Neuronal stem cell (in vitro differentiated cells): Measurements from ENCODE around the gene CCDC30.

ENCODE experiments used
- DNase-seq: peaks from one replicate; pipeline ENCODE4 v3.0.0-alpha.2; 2013; ENCODE audit warnings: low spot score
- H2AFZ ChIP-seq: one replicate; pipeline ENCODE4 v1.6.1; 2013; ENCODE audit warnings: mild to moderate bottlenecking, low read length, inconsistent platforms
- H2AK5ac ChIP-seq: 2 replicates; pipeline ENCODE4 v1.6.1; 2013; ENCODE audit warnings: low read depth, mild to moderate bottlenecking, inconsistent platforms, low read length, moderate library complexity, mixed read lengths
- H2BK120ac ChIP-seq: 2 replicates; pipeline ENCODE4 v1.6.1; 2013; ENCODE audit warnings: low read depth, mild to moderate bottlenecking, inconsistent platforms, low read length, moderate library complexity, mixed read lengths
- H2BK12ac ChIP-seq: one replicate; pipeline ENCODE4 v1.6.1; 2013; ENCODE audit warnings: low read length, inconsistent platforms
- H2BK15ac ChIP-seq: 2 replicates; pipeline ENCODE4 v1.6.1; 2013; ENCODE audit warnings: mild to moderate bottlenecking, low read length, inconsistent platforms, mixed read lengths
- H2BK5ac ChIP-seq: one replicate; pipeline ENCODE4 v1.6.1; 2013; ENCODE audit warnings: inconsistent platforms, mild to moderate bottlenecking, low read length, moderate library complexity
- H3K14ac ChIP-seq: one replicate; pipeline ENCODE4 v1.6.1; 2013; ENCODE audit warnings: low read length, inconsistent platforms
- H3K18ac ChIP-seq: 2 replicates; pipeline ENCODE4 v1.6.1; 2013; ENCODE audit warnings: low read length, inconsistent platforms
- H3K23ac ChIP-seq: 2 replicates; pipeline ENCODE4 v1.6.1; 2013; ENCODE audit warnings: low read depth, mild to moderate bottlenecking, mixed read lengths, low read length, inconsistent platforms; ENCODE audit not compliant: poor library complexity
- H3K27ac ChIP-seq: replicated peaks from 3 replicates; pipeline ENCODE4 v1.5.1; 2013; ENCODE audit warnings: low read length, inconsistent platforms
- H3K27me3 ChIP-seq, 3 experiments: 2 replicates each; pipeline ENCODE4 v1.6.1; 2013; ENCODE audit warnings: low read length in 3 of 3, mild to moderate bottlenecking in 2 of 3, inconsistent platforms in 1 of 3, low read depth in 1 of 3, mixed read lengths in 1 of 3, moderate library complexity in 1 of 3; ENCODE audit not compliant: control insufficient read depth in 3 of 3, insufficient read depth in 3 of 3
- H3K36me3 ChIP-seq, 2 donors: replicated peaks in 1 of 2; 2 replicates each; pipeline ENCODE4 v1.6.1; 2013; ENCODE audit warnings: low read length in 2 of 2; ENCODE audit not compliant: control insufficient read depth in 2 of 2, insufficient read depth in 2 of 2
- H3K4ac ChIP-seq: 2 replicates; pipeline ENCODE4 v1.6.1; 2013; ENCODE audit warnings: inconsistent platforms, mild to moderate bottlenecking, low read length, moderate library complexity
- H3K4me1 ChIP-seq, 2 donors: 1 replicate in 1 of 2; 2 replicates in 1 of 2; pipeline ENCODE4 v1.6.1; 2013; ENCODE audit warnings: low read length in 2 of 2, low read depth in 1 of 2; ENCODE audit not compliant: control insufficient read depth in 2 of 2, insufficient read depth in 1 of 2
- H3K4me2 ChIP-seq: one replicate; pipeline ENCODE4 v1.6.1; 2013; ENCODE audit warnings: mild to moderate bottlenecking, low read length, inconsistent platforms; ENCODE audit not compliant: insufficient read depth, poor library complexity, severe bottlenecking
- H3K4me3 ChIP-seq, 2 donors: 2 replicates each; pipeline ENCODE4 v1.5.1; 2013; ENCODE audit warnings: low read length in 2 of 2, mild to moderate bottlenecking in 2 of 2, inconsistent platforms in 1 of 2, moderate library complexity in 1 of 2
- H3K79me1 ChIP-seq: one replicate; pipeline ENCODE4 v1.6.1; 2013; ENCODE audit warnings: low read depth, mild to moderate bottlenecking, inconsistent platforms, low read length, moderate library complexity
- H3K9ac ChIP-seq: one replicate; pipeline ENCODE4 v1.6.1; 2013; ENCODE audit warnings: mild to moderate bottlenecking, low read depth, low read length, inconsistent platforms; ENCODE audit not compliant: poor library complexity
- H3K9me3 ChIP-seq, 2 donors: replicated peaks in 1 of 2; 2 replicates each; pipeline versions ENCODE3 to v1.6.1; 2013; ENCODE audit warnings: low read length in 2 of 2, mild to moderate bottlenecking in 2 of 2, inconsistent platforms in 1 of 2, low read depth in 1 of 2, mixed read lengths in 1 of 2, moderate library complexity in 1 of 2; ENCODE audit not compliant: control insufficient read depth in 2 of 2, insufficient read depth in 1 of 2
- H4K8ac ChIP-seq: one replicate; pipeline ENCODE4 v1.6.1; 2013; ENCODE audit warnings: low read depth, mild to moderate bottlenecking, inconsistent platforms, low read length, moderate library complexity
- H4K91ac ChIP-seq: one replicate; pipeline ENCODE4 v1.6.1; 2013; ENCODE audit warnings: low read length, low read depth, mild to moderate bottlenecking, inconsistent platforms; ENCODE audit not compliant: poor library complexity
- WGBS, 2 donors: extraction: QIAGEN DNeasy Blood & Tissue Kit; methylation state at CpG; one replicate each; pipeline ENCODE4 v1.1.7; 2013; ENCODE audit warnings: missing lambda C conversion rate in 2 of 2, mixed read lengths in 1 of 2; ENCODE audit not compliant: insufficient read length in 2 of 2, insufficient replicate concordance in 1 of 2; ENCODE audit errors: extremely low coverage in 2 of 2; 5-methylcytosine and 5-hydroxymethylcytosine counted together

The CCDC30 gene

DNA sequence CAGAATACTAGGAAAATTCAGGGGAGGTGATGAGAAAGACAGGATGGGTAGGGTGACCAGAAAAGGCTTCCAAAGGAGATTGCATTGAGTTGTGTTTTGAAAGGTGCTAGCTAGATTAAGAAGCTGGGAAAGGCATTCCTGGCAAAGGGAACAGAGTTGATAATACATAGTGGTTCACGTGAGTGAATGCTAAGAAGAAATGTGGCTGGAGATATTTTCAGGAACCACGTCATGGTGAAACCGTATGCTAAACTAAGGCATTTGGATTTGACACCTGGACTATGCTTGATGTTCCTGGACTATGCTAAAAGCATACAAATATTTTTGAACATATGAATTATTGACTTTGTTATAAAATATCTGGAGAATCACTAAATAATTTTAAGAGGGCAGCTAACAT is 14.7 kb downstream of the CCDC30 start:
- Histone ChIP-seq H3K4me3 (no peak overlapping the region), H3K9me3 (no peaks in the 10 kb centered on the region), H3K18ac (no peak overlapping the region), H3K4me2 (no peak overlapping the region), H2AFZ (no peak overlapping the region), H4K91ac (no peak overlapping the region), H2BK5ac (no peak overlapping the region), H3K9ac (no peak overlapping the region), H2BK15ac (no peak overlapping the region), H3K23ac (no peak overlapping the region), H3K14ac (no peak overlapping the region), H3K4ac (no peak overlapping the region), H3K27me3 (no peaks in the 10 kb centered on the region), H3K27ac (no peak overlapping the region), H2BK120ac (no peak overlapping the region), H3K36me3 (peaks cover 0 to 6% of the 10 kb centered on the region in 2 donors), H2BK12ac (no peak overlapping the region), H3K79me1 (no peaks in the 10 kb centered on the region), H3K4me1 (no peaks in the 10 kb centered on the region), H2AK5ac (no peak overlapping the region), H4K8ac (no peak overlapping the region)
- WGBS, 2 donors = no CpG with 5 or more reads among the region's 3 CpGs
- DNase-seq = no peak

DNA sequence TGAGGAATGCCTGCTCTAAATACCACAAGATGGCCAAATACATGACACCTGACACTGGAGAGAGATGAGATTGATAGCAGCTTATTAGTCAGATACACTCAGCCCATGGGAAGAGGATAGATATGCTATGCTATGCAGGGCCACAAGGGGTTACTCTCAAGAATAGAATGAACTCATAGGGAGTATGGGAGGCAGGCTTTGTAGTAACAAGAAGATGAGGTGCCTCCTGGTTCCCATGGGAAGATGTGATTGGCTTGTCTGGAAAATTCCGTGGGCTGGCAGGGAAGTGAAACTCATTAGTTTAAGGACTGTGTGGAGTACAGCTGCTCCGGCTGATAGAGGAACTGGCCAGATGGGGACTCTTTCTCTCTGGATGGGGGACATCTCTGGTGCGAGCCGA is 16.5 kb downstream of the CCDC30 start:
- no peak for DNase-seq
- Histone ChIP-seq H2AK5ac (no peak overlapping the region), H2BK5ac (no peak overlapping the region), H3K4me1 (no peaks in the 10 kb centered on the region), H2BK12ac (no peak overlapping the region), H3K27me3 (no peaks in the 10 kb centered on the region), H2BK15ac (no peak overlapping the region), H3K18ac (no peak overlapping the region), H3K9ac (no peak overlapping the region), H4K8ac (no peak overlapping the region), H3K9me3 (no peaks in the 10 kb centered on the region), H3K79me1 (no peaks in the 10 kb centered on the region), H3K4me2 (no peak overlapping the region), H3K27ac (no peak overlapping the region), H3K14ac (no peak overlapping the region), H2AFZ (no peak overlapping the region), H3K4ac (no peak overlapping the region), H4K91ac (no peak overlapping the region), H3K36me3 (peaks cover 0 to 14% of the 10 kb centered on the region in 2 donors), H2BK120ac (no peak overlapping the region), H3K4me3 (no peak overlapping the region), H3K23ac (no peak overlapping the region)
- WGBS, 2 donors = no CpG with 5 or more reads among the region's 4 CpGs

DNA sequence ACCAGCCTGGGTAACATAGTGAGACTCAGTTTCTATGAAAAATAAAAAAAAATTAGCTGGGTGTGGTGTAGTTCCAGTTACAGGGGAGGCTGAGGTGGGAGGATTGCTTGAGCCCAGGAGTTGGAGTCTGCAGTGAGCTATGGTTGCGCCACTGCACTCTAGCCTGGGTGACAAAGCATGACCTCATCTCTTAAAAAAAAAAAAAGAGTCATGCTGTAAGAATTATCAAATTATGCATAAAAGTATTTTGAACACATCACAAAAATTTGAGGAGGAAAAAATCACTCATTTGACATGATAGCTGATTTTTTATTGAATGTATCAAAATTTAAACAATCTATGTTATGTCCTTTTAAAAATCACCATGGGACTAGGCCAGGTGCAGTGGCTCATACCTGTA is 17.8 kb downstream of the CCDC30 start:
- H2AFZ ChIP-seq = no peak overlapping the region
- no peak overlapping the region for H3K23ac ChIP-seq
- no peak overlapping the region for H2BK5ac ChIP-seq
- H4K8ac ChIP-seq = no peak overlapping the region
- no peak overlapping the region for H3K9ac ChIP-seq
- no peak for DNase-seq
- no peak overlapping the region for H3K4ac ChIP-seq
- no peaks in the 10 kb centered on the region for H3K4me1 ChIP-seq
- H3K14ac ChIP-seq = no peak overlapping the region
- peaks cover 0 to 14% of the 10 kb centered on the region in 2 donors for H3K36me3 ChIP-seq
- no CpG with 5 or more reads among the region's 1 CpG for WGBS, 2 donors
- no peak overlapping the region for H3K4me3 ChIP-seq
- no peaks in the 10 kb centered on the region for H3K27me3 ChIP-seq
- H4K91ac ChIP-seq = no peak overlapping the region
- H3K4me2 ChIP-seq = no peak overlapping the region
- H3K18ac ChIP-seq = no peak overlapping the region
- no peak overlapping the region for H2BK12ac ChIP-seq
- no peak overlapping the region for H2BK120ac ChIP-seq
- no peaks in the 10 kb centered on the region for H3K9me3 ChIP-seq
- H3K27ac ChIP-seq = no peak overlapping the region
- no peaks in the 10 kb centered on the region for H3K79me1 ChIP-seq
- H2BK15ac ChIP-seq = no peak overlapping the region
- H2AK5ac ChIP-seq = no peak overlapping the region

DNA sequence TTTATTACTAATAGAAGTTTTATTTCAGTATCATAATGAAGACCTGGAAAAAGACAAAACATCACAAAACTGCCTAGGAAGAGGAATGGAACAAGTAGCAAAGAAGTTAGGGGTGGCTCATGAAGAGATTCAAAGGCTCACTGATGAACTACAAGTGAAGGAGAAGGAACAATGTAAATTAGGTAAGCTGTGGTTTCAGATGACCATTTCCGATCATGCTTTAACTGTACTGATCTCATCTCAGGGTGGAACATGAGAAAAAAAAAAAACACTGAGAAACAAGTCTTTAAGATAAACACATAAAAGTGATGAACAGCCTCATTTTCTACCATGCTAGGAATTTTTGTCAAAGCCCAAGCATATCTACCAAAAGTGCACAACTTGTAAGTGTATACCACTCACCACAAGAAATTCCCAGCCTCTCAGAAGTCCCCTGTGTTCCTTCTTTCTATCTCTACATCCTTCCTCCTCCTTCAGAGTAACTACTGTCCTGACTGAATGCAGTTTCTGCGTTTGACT is 19.6 kb downstream of the CCDC30 start:
- Histone ChIP-seq H3K14ac (no peak overlapping the region), H3K27ac (no peak overlapping the region), H3K9ac (no peak overlapping the region), H3K4me1 (no peaks in the 10 kb centered on the region), H3K4me3 (no peak overlapping the region), H4K91ac (no peak overlapping the region), H3K4ac (no peak overlapping the region), H3K36me3 (peaks cover 0 to 14% of the 10 kb centered on the region in 2 donors), H2BK5ac (no peak overlapping the region), H2AK5ac (no peak overlapping the region), H3K9me3 (no peaks in the 10 kb centered on the region), H3K27me3 (no peaks in the 10 kb centered on the region), H3K18ac (no peak overlapping the region), H3K79me1 (no peaks in the 10 kb centered on the region), H3K4me2 (no peak overlapping the region), H2AFZ (no peak overlapping the region), H2BK15ac (no peak overlapping the region), H4K8ac (no peak overlapping the region), H3K23ac (no peak overlapping the region), H2BK12ac (no peak overlapping the region), H2BK120ac (no peak overlapping the region)
- WGBS, 2 donors = no CpG with 5 or more reads among the region's 2 CpGs
- DNase-seq = no peak
